Measurements from ENCODE around the gene DDX23.

Gene DDX23

DNA sequence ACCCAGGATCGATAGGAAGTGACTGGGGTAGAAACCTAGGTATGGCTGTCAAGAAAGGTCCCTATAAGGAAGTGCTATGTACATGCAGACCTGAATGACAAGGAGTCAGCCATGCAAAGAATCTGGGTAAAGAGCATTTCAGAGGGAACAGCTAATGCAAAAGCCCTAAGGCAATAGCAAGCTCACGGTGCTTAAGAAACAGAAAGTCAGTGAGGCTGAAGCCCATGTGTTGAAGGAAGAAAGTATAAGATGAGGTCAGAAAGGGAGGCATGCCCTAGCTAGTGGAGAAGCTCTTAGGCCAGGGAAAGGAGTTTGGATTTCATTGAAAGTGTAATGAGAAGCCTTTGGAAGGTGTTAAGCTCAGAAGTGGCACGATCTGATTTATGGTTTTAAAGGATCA lies 57.1 kb downstream of the DDX23 start:
- no peak for DNase-seq

DNA sequence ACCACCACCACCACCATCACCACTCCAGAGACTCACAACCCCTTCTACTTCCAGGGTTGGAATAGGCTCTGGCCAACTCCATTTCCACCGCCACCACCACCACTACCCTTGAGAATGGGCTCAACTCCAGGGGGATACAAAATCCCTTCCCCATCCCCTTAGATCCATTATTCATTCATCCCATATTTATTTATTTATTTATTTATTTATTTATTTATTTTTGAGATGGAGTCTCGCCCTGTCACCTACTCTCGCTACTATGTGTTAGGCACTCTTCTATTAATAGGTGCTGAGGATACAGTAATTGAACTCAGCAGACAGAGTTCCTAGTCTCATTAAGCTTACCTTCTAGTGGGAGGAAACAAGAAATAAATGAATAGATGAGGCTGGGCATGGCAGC lies 58.3 kb downstream of the DDX23 start:
- no peak for DNase-seq

DNA sequence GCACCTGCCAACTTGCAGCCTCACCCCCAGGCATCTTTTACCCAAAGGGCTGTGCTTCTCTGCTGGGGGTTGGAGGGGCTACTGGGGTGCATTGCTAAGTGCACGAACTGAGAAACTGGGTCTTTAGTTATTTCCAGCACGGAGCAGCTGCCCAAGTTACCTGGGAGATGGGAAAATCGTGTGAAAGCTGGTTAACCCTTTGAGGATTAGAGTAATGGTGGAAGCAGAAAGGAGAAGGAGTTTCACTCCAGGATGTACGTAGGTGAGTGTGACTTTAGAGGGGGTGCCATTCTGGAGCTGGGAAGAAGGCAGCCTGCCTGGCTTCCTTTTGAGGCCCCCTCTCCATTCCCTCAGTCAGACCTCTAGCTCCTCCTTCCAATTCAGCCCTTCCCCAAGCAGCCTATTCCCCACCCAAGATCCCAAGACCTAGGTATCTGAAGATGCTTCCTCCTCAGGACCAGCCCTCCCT lies 62.1 kb downstream of the DDX23 start:
- DNase-seq, result no peak

DNA sequence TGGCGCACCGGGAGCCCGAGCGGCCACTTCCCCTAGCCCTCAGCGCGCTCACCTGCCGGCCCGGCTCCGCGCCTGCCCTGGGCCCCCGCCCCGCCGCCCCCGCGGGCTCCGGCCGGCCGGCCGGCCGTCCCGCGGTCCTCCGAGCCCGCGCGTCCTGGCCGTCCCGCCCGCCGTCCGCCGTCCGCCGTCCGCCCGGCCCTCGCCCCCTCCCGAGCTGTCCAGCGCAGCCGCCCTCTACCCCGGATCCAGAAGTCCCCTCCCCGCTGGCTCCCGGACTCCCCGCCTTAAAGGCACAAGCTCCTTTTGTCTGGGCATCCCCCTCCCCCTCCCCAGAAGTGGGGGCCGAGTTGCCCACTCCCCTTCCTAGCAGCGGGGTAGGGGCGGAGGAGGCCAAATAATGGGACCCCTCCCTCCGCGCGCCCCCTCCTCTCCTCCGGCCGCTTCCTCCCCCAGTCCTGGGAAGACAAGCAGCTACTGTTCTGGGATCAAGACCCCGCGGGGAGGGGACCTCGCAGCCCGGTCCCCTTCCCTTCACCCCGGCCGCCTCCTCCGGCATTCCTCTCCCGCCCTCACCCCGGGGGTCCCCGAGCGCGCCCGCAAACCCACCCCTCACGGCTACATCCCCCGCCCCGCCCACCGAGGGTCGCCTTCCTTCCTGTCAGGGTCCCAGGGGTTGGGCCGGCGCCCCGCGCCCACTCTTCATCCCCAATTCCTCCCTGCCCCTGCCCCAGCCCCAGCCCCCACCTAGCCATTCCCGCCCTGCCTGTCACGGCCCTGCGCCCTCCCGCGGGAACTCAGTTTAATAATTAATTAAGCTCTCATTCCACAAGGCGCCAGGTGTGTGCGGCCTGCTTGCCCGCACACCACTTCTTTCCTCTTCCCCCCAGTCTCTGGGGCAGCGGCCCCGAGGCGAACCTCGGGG lies 62.8 kb downstream of the DDX23 start, which contains the start of gene ADCY6:
TSS of gene ADCY6 (minus strand) at position 236 of the 922 bp plus-strand sequence. CDS start 5,655 bp downstream, outside the sequence.
- peak; percentile 1 for DNase-seq

DNA sequence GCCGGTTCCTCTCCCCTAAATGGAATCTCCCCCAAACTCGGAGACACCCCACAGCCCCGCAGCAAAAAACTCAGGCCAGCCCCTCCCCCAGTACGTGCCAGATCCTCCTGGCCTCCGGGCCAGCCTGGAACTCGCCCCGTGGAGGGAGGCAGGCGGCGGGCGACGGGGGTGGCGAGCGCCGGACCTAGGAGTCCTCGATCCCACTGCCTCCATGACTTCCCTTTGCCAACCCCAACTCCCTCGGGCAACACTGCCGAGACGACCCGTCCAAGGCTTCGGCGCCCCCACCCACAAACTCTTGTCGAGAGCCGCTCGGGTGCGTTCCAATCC lies 63.5 kb downstream of the DDX23 start:
- DNase-seq, result no peak

DNA sequence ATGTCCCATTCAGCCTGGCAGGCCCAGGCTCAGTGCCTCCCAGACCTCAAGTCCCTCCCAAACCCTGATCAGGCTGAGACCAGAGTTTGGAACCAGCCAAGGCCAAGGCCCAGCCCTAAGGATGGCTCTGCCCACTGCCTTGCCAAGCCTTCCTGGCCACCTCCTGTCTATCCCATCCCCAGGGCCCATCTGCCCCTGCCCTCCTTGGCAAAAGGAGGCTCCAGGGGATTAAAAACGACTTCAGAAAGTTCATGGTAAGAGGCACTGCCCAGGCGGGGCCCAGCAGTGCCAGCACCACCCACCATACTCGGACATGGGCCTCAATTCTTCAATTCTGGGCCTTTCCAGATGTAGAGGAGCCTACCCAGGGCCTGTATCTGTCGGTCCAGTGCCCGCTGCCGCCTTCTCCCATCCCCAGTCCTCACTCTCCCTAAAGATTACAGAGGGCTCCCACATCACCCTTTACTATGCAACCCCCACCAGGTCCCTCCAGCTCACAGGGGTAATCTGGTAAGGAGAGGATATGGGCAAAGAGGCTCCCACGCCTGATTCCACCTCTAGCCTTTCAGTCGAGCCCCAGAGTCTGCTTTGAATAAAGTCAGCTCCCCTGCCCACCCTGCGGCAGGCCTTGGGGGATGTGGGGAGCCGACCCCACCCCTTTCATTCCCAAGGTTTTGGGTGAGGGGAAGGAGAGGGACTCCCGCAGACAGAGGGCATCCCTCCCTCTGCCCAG lies 64.0 kb downstream of the DDX23 start:
- no peak for DNase-seq

DNA sequence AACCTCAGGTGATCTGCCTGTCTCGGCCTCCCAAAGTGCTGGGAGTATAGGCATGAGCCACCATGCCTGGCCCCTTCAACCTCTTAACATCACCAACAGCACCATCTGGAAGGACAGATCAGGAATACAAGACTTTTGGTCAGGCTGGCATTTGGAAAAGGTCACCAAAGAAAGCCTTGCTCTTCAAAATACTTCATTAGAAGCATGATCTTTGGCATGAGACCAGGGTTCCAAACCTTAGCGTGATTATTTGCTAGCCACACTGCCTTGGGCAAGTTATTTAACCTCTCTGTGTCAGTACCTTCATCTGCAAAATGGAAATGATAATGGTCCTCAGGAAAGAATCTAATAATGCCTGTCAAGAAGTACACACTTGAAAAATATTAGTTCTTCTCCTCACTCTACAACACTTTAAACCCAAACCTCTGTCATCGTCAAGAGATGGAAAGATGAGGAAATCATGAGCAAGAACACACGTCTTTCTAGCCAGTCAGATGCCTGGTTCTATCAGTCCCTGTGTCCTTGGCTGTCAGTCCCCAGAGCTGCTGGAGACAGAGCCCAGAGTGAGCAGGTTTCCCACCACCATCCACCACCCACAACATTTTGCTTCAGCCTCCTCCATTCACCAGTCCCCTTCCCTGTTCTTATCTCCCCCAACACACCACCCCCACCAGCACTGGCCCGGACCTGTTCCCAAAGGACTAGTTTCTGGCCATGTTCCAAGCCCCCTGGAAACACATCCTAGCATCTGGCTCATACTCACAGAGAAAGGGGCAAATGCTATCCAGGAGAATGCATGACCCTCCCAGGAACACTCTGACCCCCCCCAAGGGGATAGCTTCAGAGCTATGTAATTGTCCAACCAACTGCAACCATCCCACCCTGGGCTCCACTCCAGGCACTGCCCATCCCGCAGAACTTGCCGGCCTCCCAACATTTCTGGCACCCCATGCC lies 65.1 kb downstream of the DDX23 start:
- DNase-seq, result no peak

DNA sequence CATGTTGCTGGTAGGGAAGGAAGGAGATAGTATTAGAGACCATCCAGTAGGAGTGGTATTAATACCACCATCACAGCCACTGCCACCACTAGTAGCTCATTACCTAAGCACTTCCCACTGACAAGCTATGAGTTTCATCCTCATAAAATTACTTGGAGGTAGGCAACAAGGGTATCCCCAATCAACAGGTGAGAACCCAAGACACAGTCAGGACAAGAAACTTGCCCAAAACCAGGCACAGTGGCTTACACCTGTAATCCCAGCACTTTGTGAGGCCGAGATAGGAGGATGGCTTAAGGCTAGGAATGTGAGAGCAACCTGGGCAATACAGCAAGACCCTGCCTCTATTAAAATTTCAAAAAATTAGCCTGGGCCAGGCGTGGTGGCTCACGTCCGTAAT lies 68.5 kb downstream of the DDX23 start:
- no peak for DNase-seq

DNA sequence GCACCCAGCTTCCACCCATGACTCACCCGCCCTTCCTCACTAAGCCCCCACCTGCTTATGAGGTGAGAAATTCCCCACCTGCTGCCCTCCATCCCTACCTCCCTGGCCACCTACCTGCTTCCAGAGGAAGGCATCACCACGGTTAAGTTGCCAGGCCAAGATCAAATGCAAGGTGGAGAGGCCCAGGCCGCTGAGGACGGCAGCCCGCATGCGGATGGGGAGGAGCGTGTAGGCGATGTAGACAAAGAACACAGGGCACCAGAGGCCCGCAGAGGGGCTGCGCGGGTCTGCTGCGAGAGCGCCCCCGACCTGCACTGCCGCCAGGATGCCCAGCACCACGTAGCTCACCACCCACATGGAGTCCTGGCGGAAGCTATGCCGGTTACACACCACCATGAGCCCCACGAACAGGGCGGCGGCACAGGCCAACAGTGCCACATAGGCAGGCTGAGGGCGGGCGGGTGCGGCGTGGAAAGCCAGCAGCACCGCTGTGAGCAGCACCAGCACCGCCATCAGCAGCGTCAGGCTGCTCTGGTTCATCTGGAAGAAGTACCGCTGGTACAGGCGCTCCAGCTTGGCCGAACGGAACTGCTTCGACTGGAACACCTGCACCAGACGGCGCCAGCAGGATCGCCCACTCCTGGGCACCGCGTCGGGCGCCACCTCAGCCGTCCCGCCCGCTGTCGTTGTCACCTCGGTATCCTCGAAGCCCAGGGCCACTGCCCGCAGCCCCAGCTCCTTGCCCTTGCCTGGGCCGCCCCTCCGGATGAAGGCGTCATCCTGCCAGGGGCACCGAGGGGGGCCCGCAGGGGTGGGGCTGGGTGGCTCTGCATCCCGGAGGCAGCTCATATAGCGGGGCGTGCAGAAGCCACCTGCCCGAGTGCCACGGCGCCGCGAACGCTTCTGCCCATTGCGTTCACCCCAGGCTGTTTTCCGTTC lies 69.2 kb downstream of the DDX23 start:
- DNase-seq, result no peak

DNA sequence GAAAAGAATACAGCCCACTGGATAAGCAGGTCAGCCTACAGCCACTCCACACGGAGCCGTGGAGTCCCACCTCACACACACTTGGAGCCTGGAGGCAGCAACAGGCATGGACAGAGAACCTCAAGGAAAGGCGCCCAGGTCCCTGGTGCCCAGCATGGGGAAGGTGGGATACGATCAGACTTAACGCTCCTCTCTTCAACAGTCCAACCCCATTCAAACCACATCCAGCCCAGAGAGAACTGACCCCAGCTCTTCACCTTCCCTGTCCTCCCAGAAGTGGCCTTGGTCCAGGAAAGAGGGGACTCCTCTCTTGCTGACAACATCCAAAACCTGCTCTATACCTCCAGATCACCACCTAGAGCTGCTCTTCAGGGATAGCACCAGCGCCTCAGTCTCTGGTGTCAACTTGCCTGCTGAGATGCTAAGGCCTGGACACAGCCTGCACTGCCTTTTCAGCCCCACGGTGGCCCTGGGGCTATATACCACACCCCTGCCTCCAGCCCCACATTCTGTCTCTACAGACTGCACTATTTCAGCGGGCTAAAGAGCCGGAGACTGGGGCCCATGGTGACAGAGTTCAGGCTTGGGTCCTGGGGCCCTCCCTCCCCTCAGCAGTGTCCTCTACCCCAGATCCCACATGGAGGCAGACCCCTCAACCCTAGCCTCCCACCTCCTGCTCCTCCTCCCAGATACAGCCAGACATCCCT lies 70.1 kb downstream of the DDX23 start:
- no peak for DNase-seq

DNA sequence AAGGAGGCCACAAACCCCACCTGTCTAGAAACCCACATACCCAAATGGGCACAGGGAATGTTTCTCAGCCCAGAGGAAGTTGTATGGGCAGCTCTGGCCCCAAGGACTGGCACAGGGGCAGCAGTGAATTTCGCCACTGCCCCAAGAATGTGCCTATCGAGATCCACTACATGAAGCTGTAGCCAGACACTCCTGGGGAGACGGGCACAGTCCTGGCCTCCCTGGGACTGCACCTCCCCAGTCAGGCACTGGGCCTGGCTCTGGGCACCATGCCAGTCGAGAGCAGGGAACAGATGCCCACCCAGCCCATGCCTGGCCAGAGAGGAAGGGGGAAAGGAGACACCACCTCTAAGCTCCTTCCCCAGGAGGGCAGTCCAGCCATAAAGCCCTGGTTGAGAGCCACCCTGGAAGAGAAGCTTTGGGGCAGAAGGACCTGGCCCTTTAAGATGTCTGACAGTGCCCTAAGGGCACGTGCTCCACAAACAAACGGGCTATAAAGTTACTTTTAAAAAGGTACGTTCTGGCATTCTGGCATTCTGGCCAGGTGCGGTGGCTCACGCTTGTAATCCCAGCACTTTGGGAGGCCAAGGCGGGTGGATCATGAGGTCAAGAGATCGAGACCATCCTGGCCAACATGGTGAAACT lies 71.5 kb downstream of the DDX23 start:
- no peak for DNase-seq

DNA sequence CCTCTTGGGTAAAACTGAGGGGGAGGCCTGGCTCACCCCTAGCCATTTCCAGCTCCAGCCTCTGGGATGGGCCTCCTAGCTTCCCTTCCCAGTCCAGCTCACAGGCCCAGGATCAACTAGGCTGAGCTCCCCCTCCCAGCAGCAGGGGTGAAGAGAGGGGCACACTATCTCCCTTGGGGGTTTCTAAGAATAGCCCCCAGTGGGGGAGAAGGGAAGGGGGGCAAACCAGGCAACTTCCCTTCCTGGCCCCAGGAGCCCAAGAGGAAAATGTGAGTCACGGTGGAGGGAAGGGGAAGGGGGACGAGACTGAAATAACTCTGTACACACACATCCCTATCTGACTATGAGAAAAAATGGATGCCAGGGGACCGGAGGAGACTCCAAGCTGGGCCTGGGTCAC lies 72.1 kb downstream of the DDX23 start:
- no peak for DNase-seq
